Osteocyte (in vitro differentiated cells): ENCODE measurements around the gene NPTN. TPM values are rescaled to one million over a fixed set of nuclear protein-coding genes. Genes with fewer than 3 reads are reported as not detected.
"Not testable (repeated sequence)": the region's sequence is repeated elsewhere in the genome, so short reads cannot be mapped to it uniquely, and the experiment has no call there.

Source experiments
- DNase-seq: peaks from one replicate; pipeline ENCODE4 v3.0.0; 2021; ENCODE audit warnings: mixed read lengths; ENCODE audit not compliant: unreplicated experiment; ENCODE audit errors: extremely low spot score
- H3K27ac Mint-ChIP-seq: one replicate; pipeline ENCODE4 v1.8.0; 2021; ENCODE audit warnings: mild to moderate bottlenecking, mixed read lengths; ENCODE audit not compliant: unreplicated experiment
- H3K27me3 Mint-ChIP-seq: one replicate; pipeline ENCODE4 v1.8.0; 2021; ENCODE audit warnings: mixed read lengths; ENCODE audit not compliant: unreplicated experiment
- H3K36me3 Mint-ChIP-seq: one replicate; pipeline ENCODE4 v1.8.0; 2021; ENCODE audit warnings: mixed read lengths; ENCODE audit not compliant: unreplicated experiment
- H3K4me1 Mint-ChIP-seq: one replicate; pipeline ENCODE4 v1.8.0; 2021; ENCODE audit warnings: mixed read lengths; ENCODE audit not compliant: unreplicated experiment
- H3K4me3 Mint-ChIP-seq: one replicate; pipeline ENCODE4 v1.8.0; 2021; ENCODE audit warnings: mild to moderate bottlenecking, moderate library complexity, mixed read lengths; ENCODE audit not compliant: unreplicated experiment
- H3K9me3 Mint-ChIP-seq: one replicate; pipeline ENCODE4 v1.8.0; 2021; ENCODE audit warnings: mixed read lengths; ENCODE audit not compliant: unreplicated experiment
- total RNA-seq: library from RNA; stranded (reverse); gene quantifications from 2 replicates; pipeline ENCODE4 v1.2.1, GENCODE V29; 2021
- TF ChIP-seq, protein P1 (sequence below): fragments of 200-600 bp; sonication (generic); IDR thresholded peaks from 2 replicates; pipeline ENCODE4 v1.5.0; 2021; ENCODE audit warnings: antibody characterized with exemption, mild to moderate bottlenecking, moderate library complexity

Gene NPTN
- total RNA-seq, 1 donor from 2014 or later: 192 TPM

DNA sequence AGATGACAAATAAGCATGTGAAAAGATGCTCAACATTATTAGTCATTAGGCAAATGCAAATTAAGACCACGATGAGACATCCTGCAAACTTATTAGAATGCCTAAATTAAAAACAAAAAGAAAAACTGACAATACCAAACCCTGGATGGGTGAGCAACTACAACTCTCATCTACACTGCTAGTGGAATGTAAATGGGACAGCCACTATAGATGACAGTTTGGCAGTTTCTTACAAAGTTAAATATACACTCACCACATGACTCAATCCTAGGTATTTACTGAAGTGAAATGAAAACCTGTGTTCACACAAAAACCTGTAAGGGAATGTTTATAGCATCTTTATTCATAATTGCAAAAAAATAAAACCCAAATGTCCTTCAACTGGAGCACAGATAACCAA lies 74.7 kb downstream of the NPTN start:
- peaks cover 3% of the 10 kb centered on the region for H3K4me1 Mint-ChIP-seq
- TF ChIP-seq, protein P1, sequence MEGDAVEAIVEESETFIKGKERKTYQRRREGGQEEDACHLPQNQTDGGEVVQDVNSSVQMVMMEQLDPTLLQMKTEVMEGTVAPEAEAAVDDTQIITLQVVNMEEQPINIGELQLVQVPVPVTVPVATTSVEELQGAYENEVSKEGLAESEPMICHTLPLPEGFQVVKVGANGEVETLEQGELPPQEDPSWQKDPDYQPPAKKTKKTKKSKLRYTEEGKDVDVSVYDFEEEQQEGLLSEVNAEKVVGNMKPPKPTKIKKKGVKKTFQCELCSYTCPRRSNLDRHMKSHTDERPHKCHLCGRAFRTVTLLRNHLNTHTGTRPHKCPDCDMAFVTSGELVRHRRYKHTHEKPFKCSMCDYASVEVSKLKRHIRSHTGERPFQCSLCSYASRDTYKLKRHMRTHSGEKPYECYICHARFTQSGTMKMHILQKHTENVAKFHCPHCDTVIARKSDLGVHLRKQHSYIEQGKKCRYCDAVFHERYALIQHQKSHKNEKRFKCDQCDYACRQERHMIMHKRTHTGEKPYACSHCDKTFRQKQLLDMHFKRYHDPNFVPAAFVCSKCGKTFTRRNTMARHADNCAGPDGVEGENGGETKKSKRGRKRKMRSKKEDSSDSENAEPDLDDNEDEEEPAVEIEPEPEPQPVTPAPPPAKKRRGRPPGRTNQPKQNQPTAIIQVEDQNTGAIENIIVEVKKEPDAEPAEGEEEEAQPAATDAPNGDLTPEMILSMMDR: no peak
- H3K27ac Mint-ChIP-seq: no peak overlapping the region
- peaks cover 34% of the 10 kb centered on the region for H3K36me3 Mint-ChIP-seq
- DNase-seq: no peak
- H3K27me3 Mint-ChIP-seq: no peaks in the 10 kb centered on the region
- H3K9me3 Mint-ChIP-seq: no peaks in the 10 kb centered on the region
- H3K4me3 Mint-ChIP-seq: no peak overlapping the region

DNA sequence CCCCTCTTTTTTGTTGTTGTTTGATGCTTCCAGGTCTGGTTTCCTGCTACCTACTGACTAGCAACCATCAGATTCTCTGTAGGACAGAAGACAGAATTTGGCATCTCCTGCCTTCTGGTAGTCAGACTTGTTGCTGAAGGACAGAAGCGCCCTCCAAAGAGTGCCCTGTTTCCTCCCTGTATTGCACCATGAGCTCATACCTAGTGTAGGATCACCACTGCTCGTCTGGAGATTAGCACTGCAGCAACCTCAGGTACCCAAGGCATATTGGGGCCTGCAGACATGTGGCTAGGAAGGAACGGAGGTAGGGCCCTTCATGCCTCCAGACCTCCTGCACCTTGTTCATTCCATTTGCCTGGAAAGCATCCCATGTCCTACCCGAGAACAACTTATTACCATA lies 78.1 kb downstream of the NPTN start:
- TF ChIP-seq, protein P1: no peak
- no peak for DNase-seq
- Mint-ChIP-seq H3K27ac (no peak overlapping the region), H3K27me3 (no peaks in the 10 kb centered on the region), H3K36me3 (peaks cover 22% of the 10 kb centered on the region), H3K4me1 (no peaks in the 10 kb centered on the region), H3K9me3 (no peaks in the 10 kb centered on the region), H3K4me3 (no peak overlapping the region)

DNA sequence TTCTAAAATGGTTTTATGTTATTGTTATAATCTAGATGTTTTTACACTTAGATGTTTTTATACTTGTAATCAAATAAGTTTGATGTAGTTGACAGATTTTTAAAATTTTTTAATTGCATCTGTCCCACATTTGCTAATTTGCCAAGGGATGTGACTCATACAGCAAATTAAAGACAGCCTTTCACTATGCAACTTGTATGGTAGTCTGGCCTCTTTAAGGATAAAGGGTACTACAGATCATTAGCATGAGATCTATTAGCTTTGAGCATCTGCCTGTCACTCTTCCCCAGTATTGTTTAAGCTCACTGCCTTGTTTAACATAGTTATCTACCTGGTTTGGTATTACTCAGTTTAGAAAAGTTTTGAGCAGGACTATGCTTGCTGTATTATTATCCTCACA lies 83.0 kb downstream of the NPTN start:
- H3K27me3 Mint-ChIP-seq: no peaks in the 10 kb centered on the region
- no peak for DNase-seq
- TF ChIP-seq, protein P1: no peak
- no peaks in the 10 kb centered on the region for H3K4me1 Mint-ChIP-seq
- no peak overlapping the region for H3K4me3 Mint-ChIP-seq
- no peaks in the 10 kb centered on the region for H3K36me3 Mint-ChIP-seq
- H3K9me3 Mint-ChIP-seq: no peaks in the 10 kb centered on the region
- H3K27ac Mint-ChIP-seq: no peak overlapping the region

DNA sequence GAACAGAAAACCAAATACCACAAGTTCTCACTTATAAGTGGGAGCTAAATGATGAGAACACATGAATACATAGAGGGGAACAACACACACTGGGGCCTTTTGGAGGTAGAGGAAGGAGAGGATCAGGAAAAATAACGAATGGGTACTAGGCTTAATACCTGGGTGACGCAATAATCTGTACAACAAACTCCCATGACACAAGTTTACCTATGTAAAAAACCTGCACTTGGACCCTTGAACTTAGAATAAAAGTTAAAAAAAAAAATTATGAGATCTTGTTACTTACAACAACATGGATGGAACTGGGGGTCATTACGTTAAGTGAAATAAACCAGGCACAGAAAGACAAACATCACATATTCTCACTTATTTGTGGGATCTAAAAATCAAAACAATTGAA lies 84.3 kb downstream of the NPTN start:
- DNase-seq, H3K9me3 Mint-ChIP-seq, H3K27ac Mint-ChIP-seq, H3K36me3 Mint-ChIP-seq, H3K4me3 Mint-ChIP-seq, H3K27me3 Mint-ChIP-seq, H3K4me1 Mint-ChIP-seq: not testable (repeated sequence)

DNA sequence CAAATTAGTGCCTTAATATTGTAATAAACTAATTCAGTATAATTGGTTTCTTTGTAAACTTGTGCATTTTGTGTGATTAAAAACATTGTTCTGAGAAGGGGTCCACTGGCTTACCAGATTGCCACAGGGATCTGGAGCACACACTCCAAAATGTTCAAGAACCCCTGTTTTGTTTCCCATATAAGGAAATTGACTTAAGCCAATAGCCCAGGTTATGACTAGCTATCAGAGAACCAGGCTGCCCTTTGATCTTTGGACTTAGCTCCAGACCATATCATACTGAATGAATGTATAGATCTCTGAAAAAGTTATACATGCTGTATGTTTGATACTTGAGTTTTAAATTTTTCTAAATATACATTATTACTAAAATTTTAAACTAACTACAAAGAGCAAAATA lies 91.7 kb downstream of the NPTN start:
- Mint-ChIP-seq H3K4me1 (peaks cover 5% of the 10 kb centered on the region), H3K9me3 (no peaks in the 10 kb centered on the region), H3K27me3 (no peaks in the 10 kb centered on the region), H3K36me3 (peaks cover 2% of the 10 kb centered on the region), H3K4me3 (no peak overlapping the region), H3K27ac (no peak overlapping the region)
- TF ChIP-seq, protein P1: no peak
- no peak for DNase-seq

DNA sequence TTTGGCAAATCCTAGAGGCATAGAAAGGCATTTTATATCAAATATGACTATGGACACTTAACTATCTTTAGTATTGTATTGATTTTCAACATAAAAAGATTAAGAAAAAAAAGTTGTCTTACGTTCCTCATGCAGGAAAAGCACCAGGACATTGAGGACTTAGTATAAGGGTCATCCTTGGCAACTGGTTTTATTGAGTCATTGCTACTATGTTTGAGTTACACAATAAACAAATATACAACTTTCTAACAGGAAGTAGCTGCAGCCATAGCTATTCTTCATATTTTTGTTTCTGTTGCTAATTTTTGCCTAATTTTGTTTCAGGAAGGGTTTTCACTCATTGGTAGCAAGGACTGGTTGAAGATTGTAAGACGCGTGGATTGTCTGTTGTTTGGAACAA lies 93.0 kb downstream of the NPTN start:
- peaks cover 2% of the 10 kb centered on the region for H3K36me3 Mint-ChIP-seq
- DNase-seq: no peak
- peaks cover 5% of the 10 kb centered on the region for H3K4me1 Mint-ChIP-seq
- H3K9me3 Mint-ChIP-seq: no peaks in the 10 kb centered on the region
- no peaks in the 10 kb centered on the region for H3K27me3 Mint-ChIP-seq
- TF ChIP-seq, protein P1: no peak
- no peak overlapping the region for H3K27ac Mint-ChIP-seq
- no peak overlapping the region for H3K4me3 Mint-ChIP-seq
